OCI-LY3 (cell line): ENCODE results near the gene PRR7.
A peak's percentile ranks its signal among the peaks of the same experiment; 100 is the strongest.

Experiments
- H2AFZ ChIP-seq: fragments of 200-600, 300-600 bp; shearing (Covaris generic); 2 replicates; pipeline ENCODE4 v1.6.0; 2014; ENCODE audit warnings: antibody characterized with exemption, low read depth, low read length
- H3K27ac ChIP-seq: fragments of 200-600, 300-600 bp; sonication (generic); 2 replicates; pipeline ENCODE4 v1.5.1; 2014; ENCODE audit warnings: mild to moderate bottlenecking, low read length, moderate library complexity, mixed read lengths
- H3K27me3 ChIP-seq: fragments of 200-600, 300-600 bp; sonication (generic); 2 replicates; pipeline ENCODE4 v1.6.1; 2014; ENCODE audit warnings: low read depth, low read length, mixed read lengths
- H3K36me3 ChIP-seq: fragments of 200-600, 300-600 bp; sonication (generic); replicated peaks from 2 replicates; pipeline ENCODE3; 2014; ENCODE audit warnings: low read depth, low read length, mixed read lengths
- H3K4me1 ChIP-seq: fragments of 300-600, 200-600 bp; sonication (generic); 2 replicates; pipeline ENCODE4 v1.6.1; 2014; ENCODE audit warnings: low read length, mixed read lengths
- H3K4me2 ChIP-seq: fragments of 200-600, 300-600 bp; sonication (generic); 2 replicates; pipeline ENCODE4 v1.6.1; 2014; ENCODE audit warnings: low read length, mixed read lengths
- H3K4me3 ChIP-seq: fragments of 300-600, 200-600 bp; sonication (generic); 2 replicates; pipeline ENCODE4 v1.5.1; 2014; ENCODE audit warnings: antibody characterized with exemption, mild to moderate bottlenecking, low read length, moderate library complexity
- H3K79me2 ChIP-seq: fragments of 300-600, 200-600 bp; shearing (Covaris generic); 2 replicates; pipeline ENCODE4 v1.6.1; 2014; ENCODE audit warnings: mild to moderate bottlenecking, low read length, mixed read lengths
- H3K9ac ChIP-seq: fragments of 300-600, 200-600 bp; shearing (Covaris generic); 2 replicates; pipeline ENCODE4 v1.6.0; 2014; ENCODE audit warnings: mild to moderate bottlenecking, low read length, moderate library complexity
- H3K9me3 ChIP-seq: fragments of 200-600, 300-600 bp; shearing (Covaris generic); 2 replicates; pipeline ENCODE4 v1.6.1; 2014; ENCODE audit warnings: low read length, mixed read lengths; ENCODE audit not compliant: insufficient read depth
- H4K20me1 ChIP-seq: fragments of 200-600, 300-600 bp; sonication (generic); 2 replicates; pipeline ENCODE4 v1.6.1; 2016; ENCODE audit warnings: low read length, mixed read lengths; ENCODE audit not compliant: insufficient read depth
- CTCF ChIP-seq: fragments of 200-600, 300-600 bp; sonication (generic); IDR thresholded peaks from 2 replicates; pipeline ENCODE4 v1.5.1; 2014; ENCODE audit warnings: antibody characterized with exemption, low read length, low read depth
- EZH2phosphoT487 ChIP-seq: fragments of 200-600 bp; shearing (Covaris generic); IDR thresholded peaks from 2 replicates; pipeline ENCODE4 v1.6.1; 2018; ENCODE audit warnings: antibody characterized with exemption, mixed run types, low read depth

PRR7 gene

GRCh38 chr5:177501874-177502678, 55.5 kb downstream of the PRR7 start:
- Histone ChIP-seq H3K27ac (peak overlapping the region; percentile 19; the same call in 1 of the 2 replicates), H3K4me2 (peak overlapping the region; percentile 71), H4K20me1 (peaks cover 26% of the 10 kb centered on the region), H3K36me3 (peaks cover 5% of the 10 kb centered on the region), H3K4me3 (peak overlapping the region; percentile 22; the same call in 1 of the 2 replicates), H3K79me2 (no peaks in the 10 kb centered on the region), H3K9me3 (no peaks in the 10 kb centered on the region), H3K27me3 (peaks cover 22% of the 10 kb centered on the region), H3K4me1 (peaks cover 31% of the 10 kb centered on the region), H3K9ac (no peak overlapping the region), H2AFZ (no peak overlapping the region)
- TF ChIP-seq CTCF (no peak), EZH2phosphoT487 (peak; percentile 48; the same call in 1 of the 2 replicates)

DNA sequence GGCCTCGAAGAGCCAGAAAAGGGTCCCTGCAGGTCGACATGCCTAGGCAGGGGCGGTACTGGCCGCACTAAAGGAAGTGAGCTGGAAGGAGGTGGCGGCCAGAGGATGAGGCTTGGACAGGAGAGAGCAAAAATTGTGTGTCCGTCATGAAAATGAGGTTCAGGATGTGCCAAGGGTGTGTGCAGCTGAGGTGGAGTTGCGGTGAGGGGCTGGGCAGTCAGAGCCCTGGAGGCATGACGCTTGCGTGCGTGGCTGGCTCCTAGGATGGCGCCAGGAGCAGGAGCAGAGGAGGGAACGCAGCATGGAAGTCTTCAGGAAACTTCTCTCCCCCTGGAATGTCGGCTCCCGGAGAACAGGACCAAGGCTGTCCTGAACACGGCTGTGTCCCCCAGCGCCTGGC, 56.3 kb downstream of the PRR7 start:
- Histone ChIP-seq H3K36me3 (peaks cover 5% of the 10 kb centered on the region), H3K27me3 (peaks cover 19% of the 10 kb centered on the region), H2AFZ (no peak overlapping the region), H3K4me1 (peaks cover 28% of the 10 kb centered on the region), H3K4me2 (peak overlapping the region; percentile 71), H3K9ac (no peak overlapping the region), H3K79me2 (no peaks in the 10 kb centered on the region), H3K4me3 (no peak overlapping the region), H3K27ac (no peak overlapping the region), H4K20me1 (peaks cover 26% of the 10 kb centered on the region), H3K9me3 (no peaks in the 10 kb centered on the region)
- no peak for TF ChIP-seq EZH2phosphoT487
- no peak for TF ChIP-seq CTCF

- Histone ChIP-seq H3K27me3 (peaks cover 13% of the 10 kb centered on the region), H3K4me2 (no peak overlapping the region), H3K4me3 (no peak overlapping the region), H2AFZ (no peak overlapping the region), H3K27ac (no peak overlapping the region), H3K9me3 (no peaks in the 10 kb centered on the region), H3K9ac (no peak overlapping the region), H4K20me1 (peaks cover 26% of the 10 kb centered on the region), H3K79me2 (no peaks in the 10 kb centered on the region), H3K36me3 (peaks cover 5% of the 10 kb centered on the region), H3K4me1 (peaks cover 30% of the 10 kb centered on the region)
- TF ChIP-seq EZH2phosphoT487 (no peak), CTCF (no peak)
Measured at GRCh38 chr5:177503351-177504085, 56.9 kb downstream of the PRR7 start.
